NCI-H748 (cell line): ENCODE results near the gene ARHGEF4.

ENCODE experiments used
- DNase-seq: peaks from one replicate; lab custom pipeline; 2025; ENCODE audit not compliant: unreplicated experiment; lab: John Stamatoyannopoulos, UW

Gene ARHGEF4

DNA sequence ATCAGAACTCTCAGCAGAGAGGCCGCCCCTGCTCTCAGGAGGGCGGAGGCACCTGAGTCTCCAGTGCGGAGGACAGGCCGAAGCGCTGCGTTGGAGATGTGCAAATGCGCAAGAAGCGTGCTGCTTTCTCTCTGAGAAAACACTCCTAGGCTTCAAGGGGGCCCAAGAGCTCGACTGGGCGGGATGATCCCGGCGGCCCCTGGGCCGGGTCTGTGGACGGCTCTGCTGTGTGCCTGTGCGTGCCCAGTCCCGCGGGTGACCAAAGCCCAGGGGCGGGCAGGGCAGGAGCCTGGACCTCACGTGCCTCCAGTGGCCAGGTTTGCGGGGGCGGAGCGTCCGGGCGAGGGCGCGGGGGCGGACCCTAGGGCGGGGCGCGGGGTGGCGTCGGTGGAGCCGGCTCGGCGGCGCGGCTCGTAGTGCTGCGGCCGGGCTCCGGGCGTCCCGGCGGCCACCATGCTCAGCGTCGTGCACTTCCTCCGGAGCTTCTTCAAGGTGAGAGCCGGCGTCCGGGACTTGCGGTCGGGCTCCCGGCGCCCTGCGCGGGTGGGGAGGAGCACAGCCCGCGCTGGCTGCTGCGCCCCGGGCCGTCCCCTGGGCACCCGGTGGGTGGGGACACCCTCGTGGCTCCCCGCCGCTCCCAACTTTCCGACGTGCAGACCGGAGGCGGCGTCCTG, at the start of gene ARHGEF4:
TSS of gene ARHGEF4 (plus strand) at position 414 of the 674 bp plus-strand sequence. CDS start at position 454, 40 bp downstream.
- peak; percentile 35 for DNase-seq

DNA sequence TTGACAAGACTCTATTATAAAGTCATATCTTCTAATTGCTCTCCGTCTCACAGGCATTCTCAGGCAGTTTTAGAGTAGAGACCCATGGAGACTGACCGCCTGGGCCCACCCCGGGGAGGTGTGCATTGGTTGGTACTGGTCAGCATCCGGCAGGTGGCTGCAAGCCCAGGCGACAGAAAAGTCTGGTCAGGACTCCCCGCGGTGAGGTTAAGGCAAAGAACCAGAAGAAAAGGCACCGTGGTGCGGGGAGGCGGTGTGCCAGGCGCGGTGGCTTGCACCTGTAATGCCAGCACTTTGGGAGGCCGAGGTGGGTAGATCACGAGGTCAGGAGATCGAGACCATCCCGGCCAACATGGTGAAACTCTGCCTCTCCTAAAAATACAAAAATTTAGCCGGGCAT, 48.9 kb upstream of the ARHGEF4 start:
- DNase-seq = no peak

GRCh38 chr2:130790312-130790711, 46.4 kb upstream of the ARHGEF4 start:
- DNase-seq = no peak

DNA sequence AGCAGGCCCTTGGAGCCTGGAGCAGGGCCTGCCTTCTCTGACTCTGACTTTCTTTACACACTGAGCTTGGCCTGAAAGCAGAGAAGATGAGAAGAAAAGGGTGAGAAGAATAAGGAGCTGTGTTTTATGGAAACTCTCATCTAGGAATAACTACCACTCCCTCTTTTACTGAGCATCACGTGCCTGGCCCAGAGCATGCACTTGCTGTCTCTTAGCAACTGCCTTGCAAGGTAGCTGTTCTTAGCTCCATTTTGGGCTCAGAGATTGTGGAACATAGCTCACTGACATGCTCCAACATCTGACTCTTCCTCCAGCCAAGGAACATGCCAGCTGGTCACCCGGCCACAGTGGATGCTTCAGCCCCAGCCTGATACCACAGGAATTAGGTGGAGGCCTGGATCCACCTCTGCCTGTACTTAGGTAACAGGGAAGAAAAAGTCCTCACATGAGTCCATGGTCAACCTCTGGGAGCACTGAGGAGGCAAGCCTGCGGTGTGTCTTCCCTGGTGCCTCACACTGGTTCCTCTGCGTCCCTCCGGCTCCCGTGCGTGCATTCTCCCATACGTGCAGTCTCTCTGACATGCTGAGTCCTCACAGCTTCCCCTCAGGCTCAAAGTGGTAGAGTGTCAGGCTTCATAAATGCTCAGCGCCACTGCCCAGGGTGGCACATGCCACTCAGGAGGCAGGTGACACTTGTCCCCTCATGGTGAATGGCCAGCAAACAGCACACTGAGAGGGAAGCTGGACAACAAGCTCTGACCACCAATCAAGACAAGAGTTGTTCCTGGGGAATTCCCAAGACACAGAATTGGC, 45.7 kb upstream of the ARHGEF4 start:
- DNase-seq = no peak

- DNase-seq = no peak
Measured at GRCh38 chr2:130791617-130791939, 45.1 kb upstream of the ARHGEF4 start.

- DNase-seq = no peak
Measured at GRCh38 chr2:130795431-130795830, 41.3 kb upstream of the ARHGEF4 start.

DNA sequence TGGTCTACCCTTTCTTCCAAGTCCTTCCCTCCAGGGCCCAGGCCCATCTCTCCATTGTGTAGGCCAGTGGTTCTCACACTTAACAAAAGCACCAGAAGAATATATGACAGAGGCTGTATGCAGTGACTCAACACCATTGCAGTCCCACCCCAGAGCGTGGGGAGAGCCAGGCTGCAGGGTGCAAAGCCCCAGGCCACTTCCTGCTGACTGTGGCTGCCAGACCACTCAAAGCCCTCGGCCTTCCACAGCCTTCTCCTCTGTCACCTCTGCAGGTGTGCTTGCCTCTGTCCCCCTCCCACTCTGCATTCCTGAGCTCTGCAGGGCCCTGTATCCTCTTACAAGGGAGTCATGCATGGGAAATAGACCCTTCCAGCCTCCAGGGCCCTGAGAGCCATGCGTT, 40.4 kb upstream of the ARHGEF4 start:
- no peak for DNase-seq

- DNase-seq = peak; percentile 85
Measured at GRCh38 chr2:130797493-130798435, 39.0 kb upstream of the ARHGEF4 start.

DNA sequence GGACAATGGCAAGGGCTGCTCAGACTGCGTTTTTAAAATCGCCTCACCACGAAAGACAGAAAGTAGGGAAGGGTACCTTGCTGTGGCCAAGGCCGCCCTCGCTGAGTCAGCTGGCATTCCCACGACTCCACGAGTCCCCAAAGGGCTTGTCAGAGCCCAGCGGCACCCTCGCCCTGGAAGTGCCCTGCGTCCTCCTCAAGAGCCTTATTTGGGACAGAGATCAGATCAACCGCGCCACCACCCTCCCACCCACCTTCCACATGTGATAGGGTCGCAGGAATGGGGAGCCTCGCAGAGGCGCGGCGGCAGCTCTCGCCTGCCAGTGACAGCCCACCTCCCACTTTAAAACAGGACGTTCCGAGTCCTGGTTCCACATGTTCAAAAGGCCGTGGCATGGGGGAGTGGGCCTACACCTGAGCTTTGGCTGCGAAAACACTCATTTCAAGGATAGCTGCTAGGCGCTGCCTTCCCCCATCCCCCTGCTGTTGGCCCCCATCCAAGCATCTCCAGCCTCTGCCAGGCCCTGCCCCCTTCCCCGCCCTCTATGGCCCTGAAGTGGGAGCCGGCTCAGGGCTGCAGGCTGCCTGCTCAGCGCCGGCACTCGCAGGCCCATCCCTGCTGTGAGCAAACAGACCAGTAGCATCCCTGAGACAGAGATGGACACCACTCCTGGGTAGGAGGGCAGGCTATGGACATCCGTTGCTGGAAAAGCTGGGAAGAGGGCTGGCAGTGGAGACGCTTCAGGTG, 38.1 kb upstream of the ARHGEF4 start:
- peak; percentile 86 for DNase-seq

DNA sequence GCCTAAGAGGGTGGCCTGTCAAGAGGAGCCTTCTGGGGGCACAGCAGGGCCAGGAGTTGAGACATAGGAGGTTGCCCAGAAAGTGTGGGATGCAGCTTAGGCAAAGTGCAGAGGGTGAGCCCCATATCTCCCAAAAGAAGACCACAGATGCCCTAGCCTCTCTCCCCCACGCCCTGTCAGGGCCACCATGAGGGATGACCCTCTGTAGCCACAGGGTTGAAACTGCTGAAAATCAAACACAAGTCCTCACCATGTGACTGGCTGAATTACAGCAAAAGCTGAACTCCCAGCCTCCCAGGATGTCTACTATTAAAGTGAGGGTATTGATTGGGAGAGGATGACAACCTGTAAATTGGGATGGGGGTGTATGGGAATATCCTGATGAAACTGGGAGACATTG, 37.4 kb upstream of the ARHGEF4 start:
- no peak for DNase-seq

GRCh38 chr2:130805613-130806012, 31.1 kb upstream of the ARHGEF4 start:
- DNase-seq = no peak

- no peak for DNase-seq
Measured at GRCh38 chr2:130806370-130806769, 30.3 kb upstream of the ARHGEF4 start.

DNA sequence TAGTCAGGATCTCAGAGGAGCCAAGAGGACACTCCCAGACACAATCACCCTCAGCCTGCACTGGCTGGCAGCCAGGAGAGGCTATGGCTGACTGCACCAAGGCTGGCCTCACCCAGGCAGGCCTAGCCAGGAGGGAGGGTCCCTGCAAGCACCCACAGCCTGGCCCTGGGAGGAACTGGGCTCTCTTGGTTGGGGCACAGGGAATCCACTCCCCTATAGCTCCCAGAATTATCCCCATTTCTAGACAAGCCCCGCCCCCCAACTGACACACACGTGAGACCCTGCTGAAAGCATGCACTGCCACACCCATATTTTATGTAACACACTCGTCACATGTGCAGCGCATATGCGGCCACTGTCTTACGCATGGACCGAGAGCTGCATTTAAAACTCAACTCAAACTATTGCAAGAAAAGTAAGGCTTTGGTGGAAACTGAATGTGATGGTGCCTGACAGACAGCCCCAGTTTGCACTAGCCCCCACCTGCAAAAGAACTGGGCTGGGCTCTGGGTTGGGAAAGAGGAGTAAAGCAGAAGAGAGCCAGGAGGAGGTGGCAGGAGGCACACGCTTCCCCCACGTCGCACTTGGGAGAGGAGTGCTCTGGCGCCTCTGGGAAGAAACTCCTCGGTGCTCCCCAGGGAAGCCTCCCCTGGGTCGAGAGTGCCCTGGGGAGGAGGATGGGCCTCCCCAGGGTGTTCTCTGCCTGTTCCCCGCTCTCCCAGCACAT, 28.9 kb upstream of the ARHGEF4 start:
- DNase-seq = no peak

GRCh38 chr2:130808482-130809268, 28.0 kb upstream of the ARHGEF4 start:
- DNase-seq = no peak

DNA sequence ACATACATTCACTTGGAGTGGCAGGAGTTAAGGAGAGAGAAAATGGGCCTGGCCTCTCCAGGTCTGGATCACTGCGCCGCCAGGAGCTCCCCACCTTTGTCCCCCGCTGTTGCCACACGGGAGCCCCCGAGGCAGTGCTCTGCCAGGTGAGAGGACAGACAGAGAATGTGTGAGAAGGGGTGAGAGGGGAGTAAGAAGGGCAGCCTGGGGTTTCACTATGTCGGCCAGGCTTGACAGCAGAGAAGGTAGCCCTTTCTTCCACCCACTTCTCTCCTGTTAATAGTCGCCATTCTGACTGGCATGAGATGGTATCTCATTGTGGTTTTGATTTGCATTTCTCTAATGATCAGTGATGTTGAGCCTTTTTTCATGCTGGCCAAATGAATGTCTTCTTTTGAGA, 26.2 kb upstream of the ARHGEF4 start:
- no peak for DNase-seq

GRCh38 chr2:130813722-130814121, 23.0 kb upstream of the ARHGEF4 start:
- DNase-seq = no peak

GRCh38 chr2:130814931-130815680, 21.6 kb upstream of the ARHGEF4 start:
- no peak for DNase-seq

DNA sequence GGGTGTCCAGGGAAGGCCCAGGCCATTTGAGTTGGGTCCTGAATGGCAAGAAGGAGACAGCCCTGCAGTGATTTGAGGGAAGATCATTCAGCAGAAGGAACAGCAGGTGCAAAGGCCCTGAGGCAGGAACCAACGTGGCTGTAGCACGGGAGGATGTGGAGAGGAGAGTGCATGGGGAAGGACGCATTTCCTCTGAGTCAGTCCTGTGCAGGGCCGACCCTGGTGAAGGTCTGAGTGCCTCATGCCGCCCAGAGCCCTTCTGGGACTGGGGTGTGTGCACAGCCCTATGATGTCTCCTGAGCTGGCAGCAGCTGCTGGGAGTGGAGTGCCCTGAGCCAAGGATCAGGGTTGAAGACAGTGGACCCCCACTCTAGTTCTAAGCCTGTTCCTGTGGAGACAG, 17.9 kb upstream of the ARHGEF4 start:
- DNase-seq = no peak

DNA sequence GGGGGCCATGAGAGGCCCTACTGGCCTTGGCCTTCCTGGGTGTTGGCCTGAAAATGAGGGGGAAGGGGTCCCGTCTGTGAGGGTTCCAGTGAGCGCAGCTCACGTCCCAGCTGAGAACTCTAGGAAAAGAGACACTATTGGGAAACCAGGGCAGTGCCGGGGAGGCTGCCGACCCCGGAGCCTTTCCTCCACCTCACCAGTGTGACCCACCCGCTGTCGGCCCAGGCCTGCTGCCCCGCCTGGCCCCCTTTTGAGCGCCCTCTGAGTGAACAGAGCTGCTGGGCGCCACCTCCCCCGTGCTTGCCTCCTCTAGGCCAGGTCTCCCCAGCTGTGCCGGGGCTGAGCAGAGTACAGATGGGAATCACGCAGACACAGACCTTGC, 17.5 kb upstream of the ARHGEF4 start:
- DNase-seq = no peak
